HepG2 (cell line): ENCODE results near the gene TUBA4A. TPM values are rescaled to one million over a fixed set of nuclear protein-coding genes. Genes with fewer than 3 reads are reported as not detected.
A peak's percentile ranks its signal among the peaks of the same experiment; 100 is the strongest.

ENCODE experiments used
- ATF1 ChIP-seq: IDR thresholded peaks from 2 replicates; pipeline ENCODE4 v1.6.1; 2016; ENCODE audit warnings: mild to moderate bottlenecking, control low read depth
- CHCHD3 ChIP-seq: sonication (generic); formaldehyde crosslinking; IDR thresholded peaks from 2 replicates; pipeline ENCODE4 v1.8.0; 2022; ENCODE audit warnings: mild to moderate bottlenecking, missing genetic modification reagents, moderate library complexity
- DPF2 ChIP-seq: sonication (generic); formaldehyde crosslinking; IDR thresholded peaks from 2 replicates; pipeline ENCODE4 v1.4.0; 2020; ENCODE audit warnings: mild to moderate bottlenecking, low read depth, missing genetic modification reagents, borderline replicate concordance
- GPN1 ChIP-seq: sonication (generic); formaldehyde crosslinking; IDR thresholded peaks from 2 replicates; pipeline ENCODE4 v1.5.1; 2020; ENCODE audit warnings: missing genetic modification reagents, borderline replicate concordance
- SIN3A ChIP-seq: IDR thresholded peaks from 2 replicates; pipeline ENCODE4 v1.6.1; 2011; ENCODE audit warnings: low read depth, mild to moderate bottlenecking, control low read depth, low read length, borderline replicate concordance
- TCF7L2 ChIP-seq: IDR thresholded peaks from 2 replicates; pipeline ENCODE4 v1.6.1; 2011; ENCODE audit warnings: mild to moderate bottlenecking, low read depth, low read length, moderate library complexity
- TOPORS ChIP-seq: sonication (generic); formaldehyde crosslinking; IDR thresholded peaks from 2 replicates; pipeline ENCODE4 v1.8.0; 2023; ENCODE audit warnings: mild to moderate bottlenecking, missing genetic modification reagents
- U2AF1 ChIP-seq: fragments of 200-400 bp; formaldehyde crosslinking; optimal IDR thresholded peaks from 2 replicates; pipeline ENCODE3; 2017; ENCODE audit warnings: mild to moderate bottlenecking, low read depth, low read length
- ZKSCAN5 ChIP-seq: sonication (generic); formaldehyde crosslinking; IDR thresholded peaks from 2 replicates; pipeline ENCODE4 v1.5.1; 2020; ENCODE audit warnings: mild to moderate bottlenecking, missing genetic modification reagents
- ZNF335 ChIP-seq: sonication (generic); formaldehyde crosslinking; IDR thresholded peaks from 2 replicates; pipeline ENCODE4 v1.4.0; 2020; ENCODE audit warnings: missing genetic modification reagents
- ZNF670 ChIP-seq: sonication (generic); formaldehyde crosslinking; IDR thresholded peaks from 2 replicates; pipeline ENCODE4 v1.8.0; 2022; ENCODE audit warnings: mild to moderate bottlenecking, missing genetic modification reagents, borderline replicate concordance
- ZNF749 ChIP-seq: sonication (generic); formaldehyde crosslinking; IDR thresholded peaks from 2 replicates; pipeline ENCODE4 v1.8.0; 2022; ENCODE audit warnings: mild to moderate bottlenecking, missing genetic modification reagents, moderate library complexity, borderline replicate concordance
- polyA plus RNA-seq, 8 experiments: library from polyadenylated mRNA; depleted of rRNA in 3 of 8; stranded (reverse) in 7 of 8; unstranded in 1 of 8; fragments of >200 nt; fragmentation: Illumina TruSeq in 4 of 8; extraction: Trizol in 4 of 8; gene quantifications; 2 replicates each; pipeline versions ENCODE4 v1.2.1 to v1.2.3, GENCODE V29; 2011 to 2016; ENCODE audit warnings: low read depth in 4 of 8, missing spikeins in 1 of 8, mixed read lengths in 1 of 8; ENCODE audit not compliant: insufficient read depth in 1 of 8
- total RNA-seq, 5 experiments: library from RNA; depleted of rRNA; stranded (reverse); fragments of >200 nt; fragmentation: Illumina TruSeq; extraction: Trizol; gene quantifications; 2 replicates each; pipeline ENCODE4 v1.2.3, GENCODE V29; 2016; ENCODE audit warnings: low read depth in 1 of 5
- TF ChIP-seq, protein P1 (sequence below): sonication (generic); formaldehyde crosslinking; IDR thresholded peaks from 2 replicates; pipeline ENCODE4 v1.4.0; 2020; ENCODE audit warnings: mild to moderate bottlenecking, missing genetic modification reagents
- TF ChIP-seq, protein P2 (sequence below): sonication (generic); formaldehyde crosslinking; IDR thresholded peaks from 2 replicates; pipeline ENCODE4 v1.4.0; 2020; ENCODE audit warnings: mild to moderate bottlenecking, missing genetic modification reagents
- TF ChIP-seq, protein P3 (sequence below): sonication (generic); formaldehyde crosslinking; IDR thresholded peaks from 2 replicates; pipeline ENCODE4 v1.4.0; 2020; ENCODE audit warnings: missing genetic modification reagents, borderline replicate concordance
- TF ChIP-seq, protein P4 (sequence below): sonication (generic); formaldehyde crosslinking; conservative IDR thresholded peaks from 2 replicates; pipeline ENCODE4 v1.4.0; 2020; ENCODE audit warnings: missing genetic modification reagents

Gene TUBA4A
- total and polyA plus RNA-seq, 2 of the 13 experiments (the other 11 are each of a cell fraction or from before 2014, with no cell fraction given), result 1.3 to 12.7 TPM

DNA sequence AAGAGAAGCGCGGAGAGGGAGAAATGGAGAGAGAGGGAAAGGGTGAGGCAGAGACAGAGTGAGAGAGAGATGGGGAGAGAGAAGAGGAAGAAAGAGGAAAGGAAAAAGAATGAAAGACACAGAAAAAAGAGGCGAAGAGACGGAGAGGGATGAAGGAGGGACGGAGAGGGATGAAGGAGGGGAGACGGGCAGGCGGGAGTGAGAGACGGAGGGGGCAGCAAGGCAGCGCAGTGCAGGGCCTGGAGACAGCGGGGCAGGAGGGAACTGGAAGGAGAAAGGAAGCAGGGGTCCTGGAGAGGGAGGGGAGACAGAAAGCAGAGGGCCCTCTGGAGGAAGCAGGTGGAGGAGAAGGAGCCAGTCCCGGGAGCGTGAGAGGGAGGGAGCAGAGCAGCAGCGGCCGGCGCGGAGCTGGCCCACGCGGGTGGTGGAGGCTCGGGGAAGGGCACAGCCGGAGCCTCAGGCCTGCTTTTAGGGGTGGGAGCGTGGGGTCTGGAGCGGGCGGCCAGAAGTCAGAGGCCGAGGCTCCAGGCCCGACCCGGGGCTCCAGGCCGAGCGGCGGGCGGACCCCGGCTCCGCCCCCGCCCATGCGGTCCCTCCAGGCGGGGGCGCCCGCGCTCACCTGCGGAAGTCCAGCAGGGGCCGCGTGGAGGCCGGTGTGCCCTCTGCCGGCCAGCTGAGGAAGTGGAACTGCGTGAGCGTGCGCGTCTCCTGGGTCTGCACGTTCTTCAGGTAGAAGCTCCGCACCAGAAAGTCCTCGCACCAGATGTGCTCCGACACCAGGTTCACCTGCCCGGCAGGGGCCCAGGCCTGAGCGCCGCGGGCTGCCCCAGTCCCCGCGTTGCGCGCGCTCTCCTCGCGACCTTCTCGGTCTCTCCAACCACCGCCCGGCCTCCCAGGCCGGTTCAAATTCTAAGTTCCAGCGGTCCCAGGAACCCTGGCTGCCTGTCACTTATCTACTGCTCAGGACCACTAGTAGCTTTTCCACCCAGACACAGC is 40.9 kb upstream of the TUBA4A start (continued):
- TF ChIP-seq, protein P1, sequence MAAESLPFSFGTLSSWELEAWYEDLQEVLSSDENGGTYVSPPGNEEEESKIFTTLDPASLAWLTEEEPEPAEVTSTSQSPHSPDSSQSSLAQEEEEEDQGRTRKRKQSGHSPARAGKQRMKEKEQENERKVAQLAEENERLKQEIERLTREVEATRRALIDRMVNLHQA (CRISPR knock-in tag), result no peak
- TF ChIP-seq ZNF670 (0 out of 2 replicates have a peak, but pooled peaks have one; percentile 43), U2AF1 (peak; percentile 73), ZKSCAN5 (CRISPR knock-in tag) (no peak), ATF1 (CRISPR knock-in tag) (no peak), TOPORS (peak; percentile 80; the same call in 1 of the 2 replicates), CHCHD3 (CRISPR knock-in tag) (0 out of 2 replicates have a peak, but pooled peaks have one; percentile 24), ZNF749 (CRISPR knock-in tag) (peak; percentile 90; the same call in 1 of the 2 replicates), TCF7L2 (no peak), ZNF335 (CRISPR knock-in tag) (0 out of 2 replicates have a peak, but pooled peaks have one; percentile 63), GPN1 (no peak), DPF2 (CRISPR knock-in tag) (peak; percentile 71; the same call in 1 of the 2 replicates), SIN3A (peak; percentile 69; the same call in 1 of the 2 replicates)
- TF ChIP-seq, protein P2, sequence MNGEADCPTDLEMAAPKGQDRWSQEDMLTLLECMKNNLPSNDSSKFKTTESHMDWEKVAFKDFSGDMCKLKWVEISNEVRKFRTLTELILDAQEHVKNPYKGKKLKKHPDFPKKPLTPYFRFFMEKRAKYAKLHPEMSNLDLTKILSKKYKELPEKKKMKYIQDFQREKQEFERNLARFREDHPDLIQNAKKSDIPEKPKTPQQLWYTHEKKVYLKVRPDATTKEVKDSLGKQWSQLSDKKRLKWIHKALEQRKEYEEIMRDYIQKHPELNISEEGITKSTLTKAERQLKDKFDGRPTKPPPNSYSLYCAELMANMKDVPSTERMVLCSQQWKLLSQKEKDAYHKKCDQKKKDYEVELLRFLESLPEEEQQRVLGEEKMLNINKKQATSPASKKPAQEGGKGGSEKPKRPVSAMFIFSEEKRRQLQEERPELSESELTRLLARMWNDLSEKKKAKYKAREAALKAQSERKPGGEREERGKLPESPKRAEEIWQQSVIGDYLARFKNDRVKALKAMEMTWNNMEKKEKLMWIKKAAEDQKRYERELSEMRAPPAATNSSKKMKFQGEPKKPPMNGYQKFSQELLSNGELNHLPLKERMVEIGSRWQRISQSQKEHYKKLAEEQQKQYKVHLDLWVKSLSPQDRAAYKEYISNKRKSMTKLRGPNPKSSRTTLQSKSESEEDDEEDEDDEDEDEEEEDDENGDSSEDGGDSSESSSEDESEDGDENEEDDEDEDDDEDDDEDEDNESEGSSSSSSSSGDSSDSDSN (CRISPR knock-in tag), result peak; percentile 91
- TF ChIP-seq, protein P3, sequence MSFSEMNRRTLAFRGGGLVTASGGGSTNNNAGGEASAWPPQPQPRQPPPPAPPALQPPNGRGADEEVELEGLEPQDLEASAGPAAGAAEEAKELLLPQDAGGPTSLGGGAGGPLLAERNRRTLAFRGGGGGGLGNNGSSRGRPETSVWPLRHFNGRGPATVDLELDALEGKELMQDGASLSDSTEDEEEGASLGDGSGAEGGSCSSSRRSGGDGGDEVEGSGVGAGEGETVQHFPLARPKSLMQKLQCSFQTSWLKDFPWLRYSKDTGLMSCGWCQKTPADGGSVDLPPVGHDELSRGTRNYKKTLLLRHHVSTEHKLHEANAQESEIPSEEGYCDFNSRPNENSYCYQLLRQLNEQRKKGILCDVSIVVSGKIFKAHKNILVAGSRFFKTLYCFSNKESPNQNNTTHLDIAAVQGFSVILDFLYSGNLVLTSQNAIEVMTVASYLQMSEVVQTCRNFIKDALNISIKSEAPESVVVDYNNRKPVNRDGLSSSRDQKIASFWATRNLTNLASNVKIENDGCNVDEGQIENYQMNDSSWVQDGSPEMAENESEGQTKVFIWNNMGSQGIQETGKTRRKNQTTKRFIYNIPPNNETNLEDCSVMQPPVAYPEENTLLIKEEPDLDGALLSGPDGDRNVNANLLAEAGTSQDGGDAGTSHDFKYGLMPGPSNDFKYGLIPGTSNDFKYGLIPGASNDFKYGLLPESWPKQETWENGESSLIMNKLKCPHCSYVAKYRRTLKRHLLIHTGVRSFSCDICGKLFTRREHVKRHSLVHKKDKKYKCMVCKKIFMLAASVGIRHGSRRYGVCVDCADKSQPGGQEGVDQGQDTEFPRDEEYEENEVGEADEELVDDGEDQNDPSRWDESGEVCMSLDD (CRISPR knock-in tag), result 0 out of 2 replicates have a peak, but pooled peaks have one; percentile 22
- TF ChIP-seq, protein P4, sequence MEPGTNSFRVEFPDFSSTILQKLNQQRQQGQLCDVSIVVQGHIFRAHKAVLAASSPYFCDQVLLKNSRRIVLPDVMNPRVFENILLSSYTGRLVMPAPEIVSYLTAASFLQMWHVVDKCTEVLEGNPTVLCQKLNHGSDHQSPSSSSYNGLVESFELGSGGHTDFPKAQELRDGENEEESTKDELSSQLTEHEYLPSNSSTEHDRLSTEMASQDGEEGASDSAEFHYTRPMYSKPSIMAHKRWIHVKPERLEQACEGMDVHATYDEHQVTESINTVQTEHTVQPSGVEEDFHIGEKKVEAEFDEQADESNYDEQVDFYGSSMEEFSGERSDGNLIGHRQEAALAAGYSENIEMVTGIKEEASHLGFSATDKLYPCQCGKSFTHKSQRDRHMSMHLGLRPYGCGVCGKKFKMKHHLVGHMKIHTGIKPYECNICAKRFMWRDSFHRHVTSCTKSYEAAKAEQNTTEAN, result 0 out of 2 replicates have a peak, but pooled peaks have one; percentile 14
